ENCODE measurements around the gene IDE. TPM values are rescaled to one million over a fixed set of nuclear protein-coding genes. Genes with fewer than 3 reads are reported as not detected.

The IDE gene
- total and polyA plus RNA-seq, 9 of the 15 experiments (the other 6 are each of a cell fraction or from before 2014, with no cell fraction given): 10.2 to 50.6 (median 33.2) TPM

- TF ChIP-seq NUFIP1 (IDR thresholded peaks at IDR 0.05; ENCODE audit: partially characterized antibody) (no peak), SOX6 (IDR thresholded peaks at IDR 0.05) (peak; percentile 19; the same call in 1 of the 2 replicates), PTBP1 (IDR thresholded peaks at IDR 0.05; ENCODE audit: low read depth, low read length) (no peak), ZBTB9 (CRISPR knock-in tag; IDR thresholded peaks at IDR 0.05) (no peak), ATF6 (CRISPR knock-in tag; IDR thresholded peaks at IDR 0.05) (0 out of 2 replicates have a peak, but pooled peaks have one; percentile 28), CTCF (IDR thresholded peaks at IDR 0.05 in 2 of 3, conservative IDR thresholded peaks at IDR 0.05 in 1 of 3; ENCODE audit: insufficient read depth in 2 of 3, low read depth in 1 of 3, low read length in 3 of 3) (no peak), E2F5 (CRISPR knock-in tag; IDR thresholded peaks at IDR 0.05) (no peak), BRD9 (IDR thresholded peaks at IDR 0.05; ENCODE audit: low read depth, partially characterized antibody) (no peak), TSC22D4 (tag; IDR thresholded peaks at IDR 0.05) (no peak), ZNF518B (CRISPR knock-in tag; IDR thresholded peaks at IDR 0.05) (no peak), ILF3 (IDR thresholded peaks at IDR 0.05; ENCODE audit: borderline replicate concordance) (no peak), ELK3 (CRISPR knock-in tag; IDR thresholded peaks at IDR 0.05) (no peak), ZNF175 (CRISPR knock-in tag; IDR thresholded peaks at IDR 0.05; ENCODE audit: low read depth) (0 out of 2 replicates have a peak, but pooled peaks have one; percentile 32), NCOR1 (IDR thresholded peaks at IDR 0.05) (peak; percentile 21; the same call in 1 of the 2 replicates), ZNF668 (CRISPR knock-in tag; IDR thresholded peaks at IDR 0.05) (no peak)
Measured at GRCh38 chr10:92591550-92592022, 17.7 kb upstream of the IDE start (continued).

All from K562 (cell line).